ENCODE data around the gene SLC9A7.

SLC9A7 gene

DNA sequence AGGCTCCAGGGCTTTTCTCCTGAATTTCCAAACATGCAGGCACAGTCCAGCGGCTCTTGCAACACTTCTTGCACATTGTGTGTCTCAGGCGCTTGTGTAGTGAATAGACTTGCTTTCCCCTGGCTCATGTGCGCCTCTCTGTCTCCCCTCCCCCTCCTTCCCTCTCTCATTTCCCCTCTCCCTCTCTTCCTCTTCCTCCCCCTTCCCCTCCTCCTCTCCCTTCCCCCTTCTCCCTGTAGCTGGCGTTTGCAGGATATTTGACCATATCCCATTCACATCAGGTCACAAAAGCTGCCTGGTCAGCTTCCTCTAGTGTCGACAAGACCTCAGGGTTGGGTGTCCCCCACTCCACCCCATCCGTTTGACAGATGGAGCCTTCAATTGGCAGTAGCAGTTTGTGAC is 182.9 kb downstream of the SLC9A7 start:
- in situ Hi-C loops (cut with HindIII; ENCODE audit: low sequenced_read_pairs), result no loop called here

DNA sequence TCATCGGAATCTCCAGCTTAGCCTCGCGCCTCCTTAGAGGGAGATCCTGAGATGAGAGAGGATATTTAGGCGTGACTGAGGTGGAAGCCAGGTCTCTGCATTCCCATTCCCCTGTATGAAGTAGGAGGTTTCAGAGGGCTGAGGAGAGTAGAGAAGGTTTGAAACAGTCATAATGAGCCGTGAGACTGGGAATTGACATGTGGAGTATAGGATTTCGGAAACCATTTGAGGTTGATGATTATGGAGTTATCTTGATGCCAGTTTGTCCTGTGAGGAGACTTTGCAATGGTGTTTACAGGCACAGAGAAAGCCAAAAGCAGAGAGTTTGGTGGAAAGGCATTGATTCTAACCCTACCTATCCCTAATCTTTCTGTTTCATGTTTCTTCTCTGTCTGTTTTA is 183.3 kb downstream of the SLC9A7 start:
- in situ Hi-C loops (cut with HindIII; ENCODE audit: low sequenced_read_pairs), result no loop called here

GRCh38 chrX:46574774-46575381 is 184.0 kb downstream of the SLC9A7 start:
- in situ Hi-C loops (cut with HindIII; ENCODE audit: low sequenced_read_pairs), result no loop called here

- in situ Hi-C loops (cut with HindIII; ENCODE audit: low sequenced_read_pairs), result no loop called here
Measured at GRCh38 chrX:46573892-46574773, 184.8 kb downstream of the SLC9A7 start.

DNA sequence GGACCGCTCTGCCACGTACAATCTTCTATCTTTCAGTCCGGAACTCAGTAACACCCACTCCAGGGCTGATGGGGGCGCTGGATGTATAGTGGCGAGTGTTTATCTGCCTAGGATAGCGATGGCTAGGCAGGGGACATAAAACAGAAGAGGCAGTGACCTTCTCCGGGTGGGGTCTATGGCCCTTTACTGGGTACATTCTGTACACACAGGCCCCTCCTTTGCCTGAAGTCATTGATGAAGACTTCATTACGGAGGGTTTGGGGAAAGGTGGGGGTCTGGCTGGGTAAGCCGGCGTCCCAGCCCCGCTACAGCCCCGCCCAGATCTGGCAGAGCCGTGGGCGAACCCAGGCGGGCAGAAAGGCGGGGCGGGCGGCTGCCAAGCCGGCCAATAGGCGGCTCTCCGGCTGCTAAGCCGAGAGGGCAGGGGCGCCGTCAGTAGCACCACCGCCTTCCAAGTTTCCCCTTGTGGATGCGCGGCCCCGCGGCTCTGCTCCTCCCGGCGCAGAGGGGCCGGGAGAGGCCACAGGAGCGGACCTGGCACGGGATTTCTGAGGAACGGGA is 185.5 kb downstream of the SLC9A7 start, which contains the start of gene CHST7:
Gene CHST7, plus strand, starts transcription at position 435 of the 561 bp plus-strand sequence. CDS start 167 bp downstream, outside the sequence.
- in situ Hi-C loops (cut with HindIII; ENCODE audit: low sequenced_read_pairs), result no loop called here

DNA sequence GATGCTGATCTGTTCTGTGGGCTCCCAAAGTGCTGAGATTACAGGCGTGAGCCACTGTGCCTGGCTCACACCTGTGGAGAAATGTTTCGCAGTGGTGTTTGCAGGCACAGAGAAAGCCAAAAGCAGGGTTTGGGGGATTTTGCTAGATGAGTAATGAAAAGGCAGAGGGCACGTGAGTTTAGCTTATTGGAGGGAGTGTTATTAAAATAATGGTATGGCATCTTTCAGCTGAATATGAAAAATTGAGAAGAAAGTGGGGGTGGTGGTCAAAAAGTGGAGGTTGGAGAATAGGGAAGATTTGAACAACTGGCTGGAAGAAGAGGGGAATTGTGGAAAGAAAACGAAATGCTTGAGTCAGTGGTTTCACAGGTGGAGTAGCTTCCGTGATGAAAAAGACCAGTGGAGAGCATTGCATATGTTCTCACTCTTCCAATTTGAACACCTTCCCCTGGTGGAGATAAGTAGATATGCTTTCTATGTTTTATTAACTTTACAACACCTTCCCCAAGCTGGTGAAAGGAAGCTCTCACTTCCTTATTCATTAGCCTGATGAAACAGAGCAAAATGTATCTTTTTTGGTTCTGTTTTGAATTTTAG is 186.5 kb downstream of the SLC9A7 start:
- in situ Hi-C loops (cut with HindIII; ENCODE audit: low sequenced_read_pairs), result no loop called here

GRCh38 chrX:46571423-46572339 is 187.2 kb downstream of the SLC9A7 start:
- in situ Hi-C loops (cut with HindIII; ENCODE audit: low sequenced_read_pairs), result no loop called here

GRCh38 chrX:46569621-46570020 is 189.3 kb downstream of the SLC9A7 start:
- in situ Hi-C loops (cut with HindIII; ENCODE audit: low sequenced_read_pairs), result loop anchor here (5.0 kb wide), 1 partner anchor 33 kb away; no protein-coding TSS in a partner anchor

GRCh38 chrX:46567388-46567787 is 191.5 kb downstream of the SLC9A7 start:
- in situ Hi-C loops (cut with HindIII; ENCODE audit: low sequenced_read_pairs), result loop anchor here (5.0 kb wide), 1 partner anchor 35 kb away; no protein-coding TSS in a partner anchor

GRCh38 chrX:46561824-46562657 is 196.9 kb downstream of the SLC9A7 start:
- in situ Hi-C loops (cut with HindIII; ENCODE audit: low sequenced_read_pairs), result no loop called here

- in situ Hi-C loops (cut with HindIII; ENCODE audit: low sequenced_read_pairs), result no loop called here
Measured at GRCh38 chrX:46559062-46559461, 199.9 kb downstream of the SLC9A7 start.

GRCh38 chrX:46554942-46555341 is 204.0 kb downstream of the SLC9A7 start:
- in situ Hi-C loops (cut with HindIII; ENCODE audit: low sequenced_read_pairs), result no loop called here

- in situ Hi-C loops (cut with HindIII; ENCODE audit: low sequenced_read_pairs), result no loop called here
Measured at GRCh38 chrX:46553935-46554334, 205.0 kb downstream of the SLC9A7 start.

- in situ Hi-C loops (cut with HindIII; ENCODE audit: low sequenced_read_pairs), result no loop called here
Measured at GRCh38 chrX:46551494-46552128, 207.3 kb downstream of the SLC9A7 start.

GRCh38 chrX:46549914-46550313 is 209.0 kb downstream of the SLC9A7 start:
- in situ Hi-C loops (cut with HindIII; ENCODE audit: low sequenced_read_pairs), result no loop called here

All from endothelial cell of hepatic sinusoid (primary cell).